IPS-20b (cell line): ENCODE measurements around the gene PITPNM1.
"Not testable (repeated sequence)": the region's sequence is repeated elsewhere in the genome, so short reads cannot be mapped to it uniquely, and the experiment has no call there.

Source experiments
- H3K27ac ChIP-seq: one replicate; pipeline ENCODE4 v1.5.1; 2013; ENCODE audit warnings: low read length
- H3K27me3 ChIP-seq: 2 replicates; pipeline ENCODE4 v1.6.1; 2013; ENCODE audit warnings: mild to moderate bottlenecking, low read length, inconsistent platforms; ENCODE audit not compliant: insufficient read depth
- H3K36me3 ChIP-seq: 2 replicates; pipeline ENCODE4 v1.6.1; 2013; ENCODE audit warnings: low read depth, mild to moderate bottlenecking, inconsistent platforms, low read length, moderate library complexity; ENCODE audit not compliant: insufficient read depth
- H3K4me1 ChIP-seq: 2 replicates; pipeline ENCODE4 v1.6.1; 2013; ENCODE audit warnings: mild to moderate bottlenecking, control low read depth, inconsistent platforms, low read length, moderate library complexity; ENCODE audit not compliant: insufficient read depth
- H3K4me3 ChIP-seq: 2 replicates; pipeline ENCODE4 v1.5.1; 2013; ENCODE audit warnings: mild to moderate bottlenecking, low read length, inconsistent platforms
- H3K9ac ChIP-seq: 2 replicates; pipeline ENCODE4 v1.6.1; 2013; ENCODE audit warnings: low read depth, mild to moderate bottlenecking, inconsistent platforms, low read length, moderate library complexity
- H3K9me3 ChIP-seq: 2 replicates; pipeline ENCODE4 v1.6.1; 2013; ENCODE audit warnings: mild to moderate bottlenecking, low read depth, low read length, inconsistent platforms; ENCODE audit not compliant: insufficient read depth

The PITPNM1 gene

GRCh38 chr11:67465530-67465929, 39.6 kb downstream of the PITPNM1 start:
- H3K27me3 ChIP-seq, H3K9me3 ChIP-seq, H3K36me3 ChIP-seq: not testable (repeated sequence)
- Histone ChIP-seq H3K9ac (peak overlapping the region; percentile 96; the same call in 1 of the 2 replicates), H3K4me1 (peaks cover 11% of the 10 kb centered on the region), H3K27ac (peak overlapping the region; percentile 94), H3K4me3 (peak overlapping the region; percentile 95)

DNA sequence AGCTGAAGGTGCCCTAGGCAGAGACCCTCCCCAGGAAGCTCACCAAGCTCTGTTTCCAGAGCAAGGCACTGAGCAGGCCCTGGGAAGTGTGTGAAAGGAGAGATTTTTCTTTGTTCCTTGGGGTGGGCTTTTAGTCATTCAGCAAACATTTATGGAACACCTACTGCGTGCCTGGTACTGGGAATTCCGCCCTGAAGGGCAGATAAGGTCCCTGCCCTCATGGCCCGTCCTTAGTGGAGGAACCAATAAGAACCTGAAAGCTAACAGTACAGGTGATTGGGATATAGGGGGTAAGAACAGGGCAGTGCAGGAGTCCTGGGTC, 40.0 kb downstream of the PITPNM1 start:
- Histone ChIP-seq H3K27ac (peak overlapping the region; percentile 94), H3K4me1 (peaks cover 11% of the 10 kb centered on the region), H3K9me3 (no peaks in the 10 kb centered on the region), H3K36me3 (no peaks in the 10 kb centered on the region), H3K9ac (peak overlapping the region; percentile 96; the same call in 1 of the 2 replicates), H3K27me3 (no peaks in the 10 kb centered on the region; the same call in 1 of the 2 replicates), H3K4me3 (peak overlapping the region; percentile 95)

- Histone ChIP-seq H3K36me3 (no peaks in the 10 kb centered on the region), H3K4me1 (peaks cover 11% of the 10 kb centered on the region), H3K4me3 (peak overlapping the region; percentile 95), H3K27me3 (no peaks in the 10 kb centered on the region; the same call in 1 of the 2 replicates), H3K9me3 (no peaks in the 10 kb centered on the region), H3K27ac (peak overlapping the region; percentile 94), H3K9ac (peak overlapping the region; percentile 96)
These were observed 40.6 kb downstream of the PITPNM1 start for GRCh38 chr11:67464411-67465188.

DNA sequence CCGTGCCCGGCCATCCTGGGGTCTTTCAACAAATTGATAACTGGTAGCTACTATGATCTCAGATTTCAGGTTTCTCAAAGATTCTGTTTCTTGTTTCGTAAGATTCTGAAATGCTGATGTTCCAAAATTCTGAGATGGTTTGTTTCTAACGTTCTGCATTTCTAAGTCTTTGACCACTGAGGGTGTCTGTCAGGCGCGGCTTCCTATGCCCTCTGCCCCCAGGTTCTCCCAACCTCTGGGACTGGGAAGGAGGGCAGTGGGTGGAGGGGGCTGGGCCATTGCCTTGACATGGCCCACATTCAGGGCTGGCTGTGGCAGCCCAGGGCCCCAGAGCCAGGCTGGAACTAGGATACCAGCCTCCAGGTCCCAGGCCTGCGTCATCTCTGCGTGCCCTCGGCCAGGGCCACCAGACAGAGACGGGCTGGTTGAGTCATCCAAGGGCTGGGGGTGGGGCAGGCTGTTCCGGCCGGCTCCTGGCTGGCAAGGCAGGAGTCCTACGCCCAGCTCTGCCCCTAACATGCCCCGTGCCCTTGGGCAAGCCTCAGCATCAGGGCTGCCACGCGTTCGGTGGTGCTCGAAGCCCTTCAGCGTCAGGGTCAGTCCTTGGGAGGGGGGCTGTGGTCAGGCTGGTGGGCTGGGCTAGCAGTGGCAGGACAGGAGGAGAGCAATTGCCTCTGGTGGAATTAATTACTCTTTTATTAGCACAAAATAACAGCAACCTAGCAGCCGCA, 41.3 kb downstream of the PITPNM1 start:
- no peaks in the 10 kb centered on the region; the same call in 1 of the 2 replicates for H3K27me3 ChIP-seq
- peaks cover 11% of the 10 kb centered on the region for H3K4me1 ChIP-seq
- H3K27ac ChIP-seq: no peak overlapping the region
- no peaks in the 10 kb centered on the region for H3K9me3 ChIP-seq
- peak overlapping the region; percentile 66; the same call in 1 of the 2 replicates for H3K9ac ChIP-seq
- peak overlapping the region; percentile 95; the same call in 1 of the 2 replicates for H3K4me3 ChIP-seq
- no peaks in the 10 kb centered on the region for H3K36me3 ChIP-seq

GRCh38 chr11:67463186-67463585, 42.0 kb downstream of the PITPNM1 start:
- H3K27ac ChIP-seq: no peak overlapping the region
- no peaks in the 10 kb centered on the region; the same call in 1 of the 2 replicates for H3K27me3 ChIP-seq
- H3K4me1 ChIP-seq: peaks cover 8% of the 10 kb centered on the region
- no peak overlapping the region for H3K9ac ChIP-seq
- no peak overlapping the region for H3K4me3 ChIP-seq
- H3K36me3 ChIP-seq: no peaks in the 10 kb centered on the region
- H3K9me3 ChIP-seq: no peaks in the 10 kb centered on the region

- Histone ChIP-seq H3K4me1 (no peaks in the 10 kb centered on the region), H3K27ac (no peak overlapping the region), H3K4me3 (no peak overlapping the region), H3K9me3 (no peaks in the 10 kb centered on the region), H3K36me3 (no peaks in the 10 kb centered on the region), H3K27me3 (no peaks in the 10 kb centered on the region; the same call in 1 of the 2 replicates), H3K9ac (no peak overlapping the region)
These were observed 46.9 kb downstream of the PITPNM1 start for GRCh38 chr11:67458266-67458665.

DNA sequence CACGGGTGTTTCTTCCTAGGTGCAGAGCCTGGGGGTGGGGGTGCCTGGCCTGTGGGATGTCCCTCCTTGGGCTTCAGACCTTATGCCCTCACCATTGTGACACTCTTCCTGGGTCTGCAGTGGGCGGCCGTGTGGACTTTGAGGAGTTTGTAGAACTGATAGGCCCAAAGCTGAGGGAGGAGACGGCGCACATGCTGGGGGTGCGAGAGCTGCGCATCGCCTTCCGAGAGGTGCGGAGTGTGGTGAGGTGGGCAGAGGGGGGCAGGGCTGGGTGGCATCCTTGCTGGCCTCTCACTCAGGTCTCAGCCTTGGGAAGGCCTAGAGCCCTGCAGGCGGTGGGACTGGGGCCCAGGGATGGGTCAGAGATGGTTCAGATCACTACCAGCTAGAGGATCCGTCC, 47.7 kb downstream of the PITPNM1 start:
- Histone ChIP-seq H3K36me3 (no peaks in the 10 kb centered on the region), H3K9me3 (no peaks in the 10 kb centered on the region), H3K4me3 (no peak overlapping the region), H3K9ac (no peak overlapping the region), H3K27ac (no peak overlapping the region), H3K4me1 (no peaks in the 10 kb centered on the region), H3K27me3 (no peaks in the 10 kb centered on the region; the same call in 1 of the 2 replicates)

DNA sequence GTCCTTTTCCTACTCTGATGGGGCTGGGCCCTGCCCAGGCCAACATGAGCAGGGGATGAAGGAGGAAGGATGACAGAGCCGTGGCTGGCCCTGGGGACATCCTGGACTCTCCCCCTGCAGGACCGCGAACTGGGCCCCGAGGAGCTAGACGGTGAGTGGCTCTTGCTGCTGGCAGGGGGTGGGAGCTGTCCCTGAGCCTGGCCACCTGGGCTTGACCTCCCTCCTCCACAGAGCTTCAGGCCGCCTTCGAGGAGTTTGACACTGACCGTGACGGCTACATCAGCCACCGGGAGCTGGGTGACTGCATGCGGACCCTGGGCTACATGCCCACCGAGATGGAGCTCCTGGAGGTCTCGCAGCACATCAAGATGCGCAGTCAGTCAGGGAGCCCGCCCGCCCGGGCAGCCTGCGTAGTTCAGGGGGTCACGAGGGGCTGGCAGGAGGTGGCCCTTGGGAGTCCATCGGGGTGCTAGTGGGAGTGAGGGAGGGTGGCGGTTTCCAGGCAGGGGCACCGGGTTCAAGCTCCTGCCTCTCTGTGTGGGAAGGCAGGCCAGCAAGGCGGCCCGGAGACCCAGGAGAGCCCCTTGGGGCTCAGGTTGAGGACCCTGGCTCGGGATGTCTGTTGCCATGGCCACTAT, 49.0 kb downstream of the PITPNM1 start:
- Histone ChIP-seq H3K27ac (no peak overlapping the region), H3K4me1 (no peaks in the 10 kb centered on the region), H3K9me3 (no peaks in the 10 kb centered on the region), H3K4me3 (no peak overlapping the region), H3K36me3 (no peaks in the 10 kb centered on the region), H3K27me3 (no peaks in the 10 kb centered on the region; the same call in 1 of the 2 replicates), H3K9ac (no peak overlapping the region; the same call in 1 of the 2 replicates)

DNA sequence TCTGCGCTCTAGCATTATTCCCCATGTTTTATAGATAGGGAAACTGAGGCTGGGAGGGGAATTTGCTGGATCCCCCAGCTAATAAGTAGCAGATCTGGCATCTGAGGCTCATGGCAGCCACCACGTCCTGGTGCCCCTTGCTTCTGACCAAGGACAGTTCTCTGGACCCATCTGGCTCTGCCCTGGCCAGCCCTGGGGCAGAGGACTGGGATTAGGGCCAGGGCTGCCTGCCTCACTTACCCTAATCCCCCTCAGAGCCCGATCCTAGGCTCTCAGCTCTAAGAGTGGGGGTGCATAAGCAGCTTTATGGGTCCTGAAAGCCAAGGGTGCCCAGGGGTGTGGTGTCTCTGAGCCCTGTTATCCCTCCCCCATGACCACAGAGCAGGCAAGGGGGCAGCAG, 50.1 kb downstream of the PITPNM1 start, which contains the start of gene CABP4:
CABP4 (plus strand) TSS at position 301 of the 400 bp plus-strand sequence; CDS start at position 371, 70 bp downstream.
- no peak within 1 kb of the TSS; the same call in 1 of the 2 replicates for H3K9ac ChIP-seq
- no peaks in the 10 kb centered on the region; the same call in 1 of the 2 replicates for H3K27me3 ChIP-seq
- no peak within 1 kb of the TSS for H3K27ac ChIP-seq
- no peaks in the 10 kb centered on the region for H3K9me3 ChIP-seq
- H3K4me3 ChIP-seq: no peak within 1 kb of the TSS
- no peaks in the 10 kb centered on the region for H3K4me1 ChIP-seq
- no peaks in the 10 kb centered on the region for H3K36me3 ChIP-seq

- Histone ChIP-seq H3K27ac (no peak overlapping the region), H3K27me3 (no peaks in the 10 kb centered on the region), H3K9me3 (no peaks in the 10 kb centered on the region), H3K4me1 (no peaks in the 10 kb centered on the region), H3K4me3 (no peak overlapping the region), H3K36me3 (no peaks in the 10 kb centered on the region), H3K9ac (no peak overlapping the region)
These were observed 51.1 kb downstream of the PITPNM1 start for GRCh38 chr11:67453816-67454732.
